NCI-H524 (cell line): ENCODE data around the gene GAGE12H.
"Not testable (repeated sequence)": the region's sequence is repeated elsewhere in the genome, so short reads cannot be mapped to it uniquely, and the experiment has no call there.

Source experiments
- DNase-seq, 2 experiments: peaks; one replicate each; lab custom pipeline; 2025; lab: John Stamatoyannopoulos, UW

GAGE12H gene, protein sequence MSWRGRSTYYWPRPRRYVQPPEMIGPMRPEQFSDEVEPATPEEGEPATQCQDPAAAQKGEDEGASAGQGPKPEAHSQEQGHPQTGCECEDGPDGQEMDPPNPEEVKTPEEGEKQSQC

DNA sequence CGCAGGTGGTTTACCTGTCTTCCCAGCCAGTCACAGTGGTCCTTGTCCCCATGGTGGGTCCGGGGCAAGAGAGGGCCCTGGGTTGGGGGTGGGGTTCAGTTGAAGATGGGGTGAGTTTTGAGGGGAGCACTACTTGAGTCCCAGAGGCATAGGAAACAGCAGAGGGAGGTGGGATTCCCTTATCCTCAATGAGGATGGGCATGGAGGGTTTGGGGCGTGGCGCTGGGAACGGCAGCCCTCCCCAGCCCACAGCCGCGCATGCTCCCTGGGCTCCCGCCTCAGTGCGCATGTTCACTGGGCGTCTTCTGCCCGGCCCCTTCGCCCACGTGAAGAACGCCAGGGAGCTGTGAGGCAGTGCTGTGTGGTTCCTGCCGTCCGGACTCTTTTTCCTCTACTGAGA is at the start of gene GAGE12H:
Gene GAGE12H (plus strand): TSS at position 301 of the 400 bp plus-strand sequence. CDS start 1,155 bp downstream, outside the sequence.
- DNase-seq = not testable (repeated sequence)

DNA sequence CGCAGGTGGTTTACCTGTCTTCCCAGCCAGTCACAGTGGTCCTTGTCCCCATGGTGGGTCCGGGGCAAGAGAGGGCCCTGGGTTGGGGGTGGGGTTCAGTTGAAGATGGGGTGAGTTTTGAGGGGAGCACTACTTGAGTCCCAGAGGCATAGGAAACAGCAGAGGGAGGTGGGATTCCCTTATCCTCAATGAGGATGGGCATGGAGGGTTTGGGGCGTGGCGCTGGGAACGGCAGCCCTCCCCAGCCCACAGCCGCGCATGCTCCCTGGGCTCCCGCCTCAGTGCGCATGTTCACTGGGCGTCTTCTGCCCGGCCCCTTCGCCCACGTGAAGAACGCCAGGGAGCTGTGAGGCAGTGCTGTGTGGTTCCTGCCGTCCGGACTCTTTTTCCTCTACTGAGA is 47.9 kb upstream of the GAGE12H start, which contains the start of gene GAGE12C:
Gene GAGE12C (plus strand): TSS at position 301 of the 400 bp plus-strand sequence. CDS start 1,155 bp downstream, outside the sequence.
- DNase-seq = not testable (repeated sequence)

DNA sequence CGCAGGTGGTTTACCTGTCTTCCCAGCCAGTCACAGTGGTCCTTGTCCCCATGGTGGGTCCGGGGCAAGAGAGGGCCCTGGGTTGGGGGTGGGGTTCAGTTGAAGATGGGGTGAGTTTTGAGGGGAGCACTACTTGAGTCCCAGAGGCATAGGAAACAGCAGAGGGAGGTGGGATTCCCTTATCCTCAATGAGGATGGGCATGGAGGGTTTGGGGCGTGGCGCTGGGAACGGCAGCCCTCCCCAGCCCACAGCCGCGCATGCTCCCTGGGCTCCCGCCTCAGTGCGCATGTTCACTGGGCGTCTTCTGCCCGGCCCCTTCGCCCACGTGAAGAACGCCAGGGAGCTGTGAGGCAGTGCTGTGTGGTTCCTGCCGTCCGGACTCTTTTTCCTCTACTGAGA is 38.3 kb upstream of the GAGE12H start, which contains the start of gene GAGE12D:
Gene GAGE12D (plus strand): TSS at position 301 of the 400 bp plus-strand sequence. CDS start 1,155 bp downstream, outside the sequence.
- not testable (repeated sequence) for DNase-seq

DNA sequence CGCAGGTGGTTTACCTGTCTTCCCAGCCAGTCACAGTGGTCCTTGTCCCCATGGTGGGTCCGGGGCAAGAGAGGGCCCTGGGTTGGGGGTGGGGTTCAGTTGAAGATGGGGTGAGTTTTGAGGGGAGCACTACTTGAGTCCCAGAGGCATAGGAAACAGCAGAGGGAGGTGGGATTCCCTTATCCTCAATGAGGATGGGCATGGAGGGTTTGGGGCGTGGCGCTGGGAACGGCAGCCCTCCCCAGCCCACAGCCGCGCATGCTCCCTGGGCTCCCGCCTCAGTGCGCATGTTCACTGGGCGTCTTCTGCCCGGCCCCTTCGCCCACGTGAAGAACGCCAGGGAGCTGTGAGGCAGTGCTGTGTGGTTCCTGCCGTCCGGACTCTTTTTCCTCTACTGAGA is 28.8 kb upstream of the GAGE12H start, which contains the start of gene GAGE12E:
Gene GAGE12E (plus strand): TSS at position 301 of the 400 bp plus-strand sequence. CDS start 1,155 bp downstream, outside the sequence.
- not testable (repeated sequence) for DNase-seq

DNA sequence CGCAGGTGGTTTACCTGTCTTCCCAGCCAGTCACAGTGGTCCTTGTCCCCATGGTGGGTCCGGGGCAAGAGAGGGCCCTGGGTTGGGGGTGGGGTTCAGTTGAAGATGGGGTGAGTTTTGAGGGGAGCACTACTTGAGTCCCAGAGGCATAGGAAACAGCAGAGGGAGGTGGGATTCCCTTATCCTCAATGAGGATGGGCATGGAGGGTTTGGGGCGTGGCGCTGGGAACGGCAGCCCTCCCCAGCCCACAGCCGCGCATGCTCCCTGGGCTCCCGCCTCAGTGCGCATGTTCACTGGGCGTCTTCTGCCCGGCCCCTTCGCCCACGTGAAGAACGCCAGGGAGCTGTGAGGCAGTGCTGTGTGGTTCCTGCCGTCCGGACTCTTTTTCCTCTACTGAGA is 19.2 kb upstream of the GAGE12H start, which contains the start of gene GAGE12F:
Gene GAGE12F (plus strand): TSS at position 301 of the 400 bp plus-strand sequence. CDS start 1,155 bp downstream, outside the sequence.
- not testable (repeated sequence) for DNase-seq

DNA sequence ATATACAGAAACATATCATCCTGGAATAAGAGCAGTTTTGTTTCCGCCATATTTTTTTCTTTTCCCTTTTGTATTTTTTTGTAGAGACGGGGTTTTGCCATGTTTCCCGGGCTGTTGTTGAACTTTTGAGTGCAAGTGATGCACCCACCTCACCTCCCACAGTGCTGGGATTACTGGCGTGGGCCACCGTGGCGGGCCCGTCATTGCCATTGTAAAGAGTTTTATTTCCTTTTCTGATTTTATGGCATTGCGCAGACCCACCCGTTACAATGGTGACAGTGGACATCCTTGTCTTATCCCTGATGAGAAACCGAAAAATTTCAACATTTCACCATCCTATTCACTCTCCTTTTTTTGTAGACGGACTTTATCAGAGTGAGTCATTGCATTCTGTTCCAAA is 11.0 kb upstream of the GAGE12H start:
- not testable (repeated sequence) for DNase-seq

DNA sequence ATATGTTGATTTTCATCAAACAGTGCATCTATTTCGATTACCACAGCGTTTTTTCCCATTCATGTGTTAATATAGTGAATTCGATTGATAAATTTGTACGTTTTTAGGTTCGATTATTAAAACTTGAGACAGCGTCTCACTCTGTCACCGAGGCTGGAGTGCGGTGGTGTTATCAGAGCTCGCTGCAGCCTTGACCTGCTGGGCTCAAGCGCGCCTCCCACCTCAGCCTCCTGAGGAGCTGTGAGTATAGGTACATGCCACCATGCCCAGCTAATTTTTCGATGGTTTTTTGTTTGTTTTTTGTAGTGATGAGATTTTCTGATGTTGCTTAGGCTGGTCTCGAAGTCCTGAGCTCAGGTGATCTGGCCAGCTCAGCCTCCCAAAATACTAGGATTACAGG is 10.6 kb upstream of the GAGE12H start:
- DNase-seq = not testable (repeated sequence)

DNA sequence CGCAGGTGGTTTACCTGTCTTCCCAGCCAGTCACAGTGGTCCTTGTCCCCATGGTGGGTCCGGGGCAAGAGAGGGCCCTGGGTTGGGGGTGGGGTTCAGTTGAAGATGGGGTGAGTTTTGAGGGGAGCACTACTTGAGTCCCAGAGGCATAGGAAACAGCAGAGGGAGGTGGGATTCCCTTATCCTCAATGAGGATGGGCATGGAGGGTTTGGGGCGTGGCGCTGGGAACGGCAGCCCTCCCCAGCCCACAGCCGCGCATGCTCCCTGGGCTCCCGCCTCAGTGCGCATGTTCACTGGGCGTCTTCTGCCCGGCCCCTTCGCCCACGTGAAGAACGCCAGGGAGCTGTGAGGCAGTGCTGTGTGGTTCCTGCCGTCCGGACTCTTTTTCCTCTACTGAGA is 9.6 kb upstream of the GAGE12H start, which contains the start of gene GAGE12G:
Gene GAGE12G (plus strand): TSS at position 301 of the 400 bp plus-strand sequence. CDS start 1,155 bp downstream, outside the sequence.
- not testable (repeated sequence) for DNase-seq

DNA sequence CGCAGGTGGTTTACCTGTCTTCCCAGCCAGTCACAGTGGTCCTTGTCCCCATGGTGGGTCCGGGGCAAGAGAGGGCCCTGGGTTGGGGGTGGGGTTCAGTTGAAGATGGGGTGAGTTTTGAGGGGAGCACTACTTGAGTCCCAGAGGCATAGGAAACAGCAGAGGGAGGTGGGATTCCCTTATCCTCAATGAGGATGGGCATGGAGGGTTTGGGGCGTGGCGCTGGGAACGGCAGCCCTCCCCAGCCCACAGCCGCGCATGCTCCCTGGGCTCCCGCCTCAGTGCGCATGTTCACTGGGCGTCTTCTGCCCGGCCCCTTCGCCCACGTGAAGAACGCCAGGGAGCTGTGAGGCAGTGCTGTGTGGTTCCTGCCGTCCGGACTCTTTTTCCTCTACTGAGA is 9.4 kb downstream of the GAGE12H start, which contains the start of gene GAGE2A:
Gene GAGE2A (plus strand): TSS at position 301 of the 400 bp plus-strand sequence. CDS start 1,155 bp downstream, outside the sequence.
- not testable (repeated sequence) for DNase-seq

DNA sequence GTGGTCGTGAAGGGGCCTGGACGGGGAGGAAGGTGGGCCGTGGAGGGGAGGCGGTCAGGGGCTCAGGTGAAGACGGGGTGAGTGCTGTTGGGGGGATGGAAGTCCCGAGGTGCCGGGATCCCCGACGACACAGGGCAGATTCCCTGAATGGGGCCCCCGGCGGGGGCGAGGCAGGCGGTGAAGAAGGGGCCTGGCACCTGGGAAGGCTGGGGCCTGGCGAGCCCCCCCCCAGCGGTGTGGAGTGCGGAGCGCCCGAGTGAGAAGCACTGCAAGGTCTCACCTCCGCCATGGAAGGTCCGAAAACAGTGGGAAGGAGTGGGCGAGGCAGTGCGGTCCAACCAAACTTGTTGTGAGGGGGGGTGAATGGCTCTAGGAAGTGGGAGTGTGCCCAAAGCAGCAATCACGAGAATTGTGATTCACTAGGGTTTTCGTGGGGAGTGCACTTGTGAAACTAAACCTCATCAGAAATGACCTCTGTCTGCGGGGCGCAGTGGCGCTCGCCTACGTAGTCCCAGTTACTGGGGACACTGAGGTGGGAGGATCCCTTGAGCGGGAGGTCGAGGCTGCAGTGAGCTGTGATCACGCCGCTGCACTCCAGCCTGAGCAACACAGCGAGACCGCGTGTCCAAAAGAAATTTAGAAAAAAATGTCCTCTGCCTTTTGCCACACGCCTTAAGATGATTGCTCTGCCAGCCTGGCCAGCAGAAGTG is 10.2 kb downstream of the GAGE12H start:
- DNase-seq = not testable (repeated sequence)

DNA sequence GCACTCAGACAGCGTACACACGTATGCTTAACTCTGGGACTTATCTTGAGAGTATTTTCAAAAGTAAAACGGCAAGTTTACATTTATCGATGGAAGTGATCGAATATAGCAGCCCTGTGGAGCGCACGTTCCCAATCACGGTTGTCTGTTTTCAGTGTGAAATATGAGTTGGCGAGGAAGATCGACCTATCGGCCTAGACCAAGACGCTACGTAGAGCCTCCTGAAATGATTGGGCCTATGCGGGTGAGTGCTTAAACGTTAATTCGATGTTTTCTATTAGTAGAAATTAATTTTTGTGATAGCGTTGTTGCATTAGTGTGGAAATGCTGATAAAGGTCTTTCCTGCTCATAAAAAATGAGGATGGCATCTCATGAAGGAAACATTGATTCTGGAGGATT is 10.7 kb downstream of the GAGE12H start:
- DNase-seq = not testable (repeated sequence)

DNA sequence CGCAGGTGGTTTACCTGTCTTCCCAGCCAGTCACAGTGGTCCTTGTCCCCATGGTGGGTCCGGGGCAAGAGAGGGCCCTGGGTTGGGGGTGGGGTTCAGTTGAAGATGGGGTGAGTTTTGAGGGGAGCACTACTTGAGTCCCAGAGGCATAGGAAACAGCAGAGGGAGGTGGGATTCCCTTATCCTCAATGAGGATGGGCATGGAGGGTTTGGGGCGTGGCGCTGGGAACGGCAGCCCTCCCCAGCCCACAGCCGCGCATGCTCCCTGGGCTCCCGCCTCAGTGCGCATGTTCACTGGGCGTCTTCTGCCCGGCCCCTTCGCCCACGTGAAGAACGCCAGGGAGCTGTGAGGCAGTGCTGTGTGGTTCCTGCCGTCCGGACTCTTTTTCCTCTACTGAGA is 19.0 kb downstream of the GAGE12H start, which contains the start of gene GAGE1:
Gene GAGE1 (plus strand): TSS at position 301 of the 400 bp plus-strand sequence. CDS start 1,155 bp downstream, outside the sequence.
- not testable (repeated sequence) for DNase-seq

DNA sequence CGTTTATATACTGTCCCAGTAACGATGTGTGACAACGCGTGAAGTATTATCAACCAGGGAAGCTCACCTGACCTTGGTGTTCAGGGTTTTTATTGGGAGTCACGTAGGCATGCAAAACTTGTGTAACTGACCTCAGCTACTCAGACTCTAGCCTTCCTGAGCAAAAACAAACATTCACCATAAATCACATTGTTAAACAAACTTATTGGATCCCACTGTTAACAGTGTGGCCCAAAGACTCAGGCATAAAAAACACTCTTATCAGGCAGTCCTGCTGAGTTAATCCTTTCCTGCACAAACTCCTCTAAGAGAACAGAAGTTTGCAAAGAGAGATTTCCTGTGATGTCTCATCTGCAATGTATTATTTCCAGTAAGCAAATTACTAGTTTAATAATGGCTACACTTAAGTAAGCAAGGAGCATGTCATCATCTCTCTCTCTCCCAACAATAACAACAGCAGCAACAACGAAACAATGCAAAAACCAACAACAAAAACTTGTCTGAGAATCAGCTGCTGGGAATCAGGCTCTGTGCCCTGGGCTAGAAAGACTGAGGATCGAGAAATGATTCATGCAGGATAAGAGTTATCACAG is 31.1 kb downstream of the GAGE12H start:
- no peak for DNase-seq

DNA sequence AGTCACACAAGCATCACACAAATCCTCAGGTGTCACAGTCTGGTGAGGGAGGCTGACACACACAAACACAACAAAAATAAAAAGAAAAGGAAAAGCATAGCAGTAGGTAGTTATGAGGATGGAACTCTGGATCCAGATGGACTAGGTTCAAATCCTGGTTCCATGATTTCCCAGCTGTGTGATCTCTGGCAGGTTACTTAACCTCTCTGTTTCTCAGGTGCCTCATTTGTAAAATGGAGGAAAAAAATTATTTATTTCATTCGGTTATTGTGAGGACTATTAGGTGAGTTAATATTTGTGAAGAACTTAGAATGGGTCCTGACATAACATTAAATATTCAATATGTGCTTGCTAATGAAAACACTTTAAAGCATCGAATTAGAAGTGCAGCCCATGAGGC is 38.8 kb downstream of the GAGE12H start:
- no peak for DNase-seq

DNA sequence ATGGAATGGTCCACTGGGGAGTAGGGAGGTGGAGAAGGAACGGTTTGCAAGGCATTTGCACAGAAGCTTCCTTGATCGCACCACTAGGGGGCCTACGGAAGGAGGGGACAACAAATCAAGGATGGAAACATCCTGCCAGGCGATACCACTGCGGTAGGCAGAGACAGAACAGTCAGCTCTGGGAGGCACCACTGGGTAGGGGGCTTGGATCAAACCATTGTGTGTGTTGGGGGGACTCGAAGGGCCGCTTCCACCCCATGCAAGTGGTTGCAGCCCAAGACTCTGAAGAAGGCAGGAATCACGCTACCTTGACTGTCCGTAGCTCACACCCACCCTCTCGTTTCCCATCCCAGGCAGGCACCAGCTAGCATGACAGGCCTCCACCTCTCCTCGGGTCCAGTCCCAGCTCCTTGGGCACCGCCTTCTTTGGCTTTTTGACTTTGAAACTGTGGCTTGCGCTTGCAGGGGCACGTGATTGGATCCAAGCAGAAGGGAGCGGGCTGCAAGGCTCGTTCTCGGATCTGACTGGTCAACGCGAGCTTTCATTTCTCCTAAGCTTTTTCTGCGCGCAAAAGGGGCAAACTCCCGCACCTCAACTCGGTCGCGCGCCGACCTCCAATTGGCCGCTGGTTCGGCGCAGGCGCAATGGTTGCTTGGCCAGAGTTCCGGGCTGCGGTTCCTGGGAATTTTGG is 47.5 kb downstream of the GAGE12H start:
- no peak for DNase-seq
